Heart left ventricle (tissue), 13 donors: ENCODE measurements around the gene EMILIN1.

Source experiments
- CTCF ChIP-seq, 12 donors: fragments of 200-600 bp; sonication (generic) in 4 of 12; IDR thresholded peaks; one replicate each; pipeline versions ENCODE4 v1.5.0 to v1.8.0; 2018 to 2022; ENCODE audit warnings: antibody characterized with exemption in 12 of 12, mild to moderate bottlenecking in 5 of 12
- POLR2A ChIP-seq, 2 donors: fragments of 450-650 bp; IDR thresholded peaks; one replicate each; pipeline ENCODE4 v1.6.1; 2017; ENCODE audit warnings: antibody characterized with exemption in 2 of 2, mild to moderate bottlenecking in 2 of 2, moderate library complexity in 2 of 2
- donor health status: ischemic (EF 13 %, LVEDD 7.1; RV severe dilation, severe dysfunction).
- donor health status: DM: no; HTN: yes; CAD: no.
- donor health status: DM: no; HTN: no; CAD: no.
- donor health status: ischemic (EF 25% LVEDD 6.9; RV normal size, moderate dysfunction).
- donor health status: ischemic (EF 25% LVEDD 5.7; RV mildly dilated, moderate dysfunction).
- donor health status: ischemic (EF 35%, LVEDD 5.7; RV mildly dilated, moderate dysfunction).
- donor health status: nonischemic (EF 11% LVEDD 7.7; RV severe dilation, severe dysfunction).
- donor health status: DM: yes; HTN: yes; CAD: no.
- donor health status: PGD.
- donor health status: ischemic (EF 29% LVEDD 5.4; RV normal size, mild dysfunction).
- donor health status: nonischemic (EF 23%, LVEDD 6.1; RV moderate dilation, normal function).

DNA sequence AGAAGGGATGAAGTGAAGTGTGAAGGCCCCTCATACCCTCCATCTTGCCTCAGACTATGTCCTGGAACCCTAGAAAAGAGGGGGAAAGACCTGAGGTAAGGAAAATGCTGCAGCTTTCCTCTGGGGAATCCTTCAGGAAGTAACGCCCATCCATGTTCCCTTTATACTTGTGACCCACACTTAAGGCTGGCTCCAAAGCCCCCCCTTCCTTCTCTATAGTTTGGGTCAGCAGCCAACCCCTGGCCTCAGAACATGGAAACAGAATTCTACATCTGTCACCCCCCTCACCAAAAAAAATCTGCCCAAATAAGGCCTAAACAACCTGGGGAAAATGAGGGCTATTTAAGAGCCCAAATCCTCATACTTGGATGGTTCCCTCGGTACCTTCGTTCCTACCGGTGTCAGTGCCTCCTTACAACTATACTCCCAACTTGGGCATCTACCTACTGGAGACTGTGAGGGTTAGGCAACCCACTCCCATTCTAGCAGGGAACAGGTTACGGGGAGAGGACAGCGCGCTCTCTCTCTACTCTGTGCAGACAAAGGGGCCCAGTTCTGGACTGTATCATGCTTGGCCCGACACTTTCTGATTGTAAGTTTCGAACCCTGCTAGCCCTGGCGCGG is 7.7 kb upstream of the EMILIN1 start:
- TF ChIP-seq POLR2A (IDR thresholded peaks at IDR 0.05), result no peak
- TF ChIP-seq CTCF (IDR thresholded peaks at IDR 0.05), result no peak
